Stimulated activated CD8-positive, alpha-beta memory T cell treated with anti-CD3 and anti-CD28 coated beads, Interleukin-12 subunit alpha, Interleukin-12 subunit beta, amount 100 ng/mL, for 24 hours (primary cell): ENCODE data around the gene NOX3.
"Not testable (repeated sequence)": the region's sequence is repeated elsewhere in the genome, so short reads cannot be mapped to it uniquely, and the experiment has no call there.

ENCODE experiments used
- DNase-seq: peaks from one replicate; pipeline ENCODE4 v3.0.0-alpha.2; 2020; ENCODE audit errors: extremely low read depth

The NOX3 gene

DNA sequence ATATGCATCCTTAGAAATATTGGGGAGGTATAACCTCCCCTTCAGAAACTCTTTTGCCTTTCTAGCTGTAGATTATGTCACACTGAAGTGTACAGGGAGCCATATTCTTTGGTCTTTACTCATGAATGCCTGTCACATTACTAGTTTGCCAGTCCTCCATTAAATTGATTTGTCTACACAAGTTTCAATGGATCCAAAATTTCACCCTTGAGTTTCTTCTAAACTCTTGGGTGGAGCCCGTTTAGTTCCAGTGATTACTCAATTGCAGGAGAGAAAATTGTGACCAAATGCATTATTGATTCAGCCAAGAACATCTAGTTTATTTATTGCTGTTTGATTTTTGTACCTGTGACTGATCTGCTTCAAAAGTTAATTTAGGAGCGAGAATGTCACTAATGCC lies 81.0 kb downstream of the NOX3 start:
- no peak for DNase-seq

DNA sequence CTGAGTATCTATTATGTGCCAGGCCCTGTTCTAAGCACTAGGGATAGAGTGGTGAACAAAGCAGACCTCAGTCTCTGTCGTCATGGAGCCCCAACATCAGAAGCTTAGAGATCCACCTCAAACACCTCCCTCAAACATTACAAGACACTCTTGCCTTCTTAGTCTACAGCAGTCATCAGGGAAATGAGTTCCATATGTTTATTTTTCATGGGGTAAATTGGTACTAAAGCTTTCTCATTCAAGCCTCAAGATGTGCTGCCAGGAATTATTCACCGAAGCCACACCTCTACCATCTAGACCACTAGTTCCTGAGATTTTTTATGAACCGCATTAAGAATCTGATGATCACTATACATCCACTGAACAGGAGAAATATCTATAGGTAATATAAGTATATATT lies 82.4 kb downstream of the NOX3 start:
- DNase-seq: no peak

DNA sequence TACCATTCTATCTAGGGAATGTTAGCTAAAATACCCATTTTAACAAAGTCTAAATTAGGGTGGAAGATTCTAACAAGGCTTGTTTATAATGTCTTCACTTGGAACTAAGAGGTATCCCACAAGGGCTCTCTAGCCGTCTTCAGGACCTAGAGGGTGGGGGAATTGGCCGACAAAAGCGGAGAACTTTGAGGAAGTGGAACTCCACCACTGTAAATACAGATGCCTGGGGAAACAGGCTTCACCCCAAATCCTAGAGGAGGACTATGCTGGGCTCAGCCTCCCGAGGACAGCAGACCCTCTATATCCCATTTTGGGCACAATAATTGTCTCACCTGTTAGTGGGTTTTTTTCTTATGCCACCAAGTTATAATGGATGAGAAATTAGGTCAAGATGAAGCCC lies 83.4 kb downstream of the NOX3 start:
- DNase-seq: no peak

DNA sequence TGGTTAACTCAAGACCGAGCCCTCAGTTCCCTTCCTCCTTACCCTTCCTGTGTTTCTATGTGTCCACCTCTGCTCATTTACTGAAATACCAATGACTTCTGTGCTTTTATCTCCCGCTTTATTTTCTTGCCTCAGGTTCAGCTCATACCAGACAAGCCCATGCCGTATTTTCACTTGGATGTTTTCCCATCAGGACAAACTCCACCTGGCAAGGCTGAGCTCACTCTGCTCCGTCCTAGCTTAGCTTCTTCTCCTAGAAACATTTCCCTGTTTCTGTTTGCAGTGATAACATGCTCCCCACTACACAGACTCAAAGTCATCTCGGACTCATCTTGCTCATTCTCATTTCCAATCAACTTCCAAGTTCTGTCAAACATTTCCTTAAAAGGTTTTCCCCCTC lies 84.4 kb downstream of the NOX3 start:
- no peak for DNase-seq

DNA sequence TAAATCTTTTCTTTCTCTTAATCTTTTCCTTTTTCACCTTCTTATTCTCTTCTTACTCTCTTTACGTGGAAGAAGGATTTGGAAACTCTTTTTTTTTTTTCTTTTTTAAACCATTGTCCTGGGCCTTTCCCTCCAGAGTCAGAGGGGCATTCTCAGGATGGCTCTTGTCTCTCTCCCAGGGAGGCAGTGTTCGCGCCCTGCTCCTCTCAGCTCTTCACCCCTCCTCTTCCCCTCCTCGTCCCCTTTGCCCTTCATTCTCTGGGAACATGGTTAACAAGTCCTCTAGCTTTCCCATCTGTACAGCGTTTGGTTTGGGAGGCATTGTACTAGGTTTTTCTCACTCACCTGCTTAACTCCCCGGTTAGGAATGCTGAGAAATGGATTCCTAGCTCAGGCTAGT lies 89.3 kb downstream of the NOX3 start:
- DNase-seq: no peak

DNA sequence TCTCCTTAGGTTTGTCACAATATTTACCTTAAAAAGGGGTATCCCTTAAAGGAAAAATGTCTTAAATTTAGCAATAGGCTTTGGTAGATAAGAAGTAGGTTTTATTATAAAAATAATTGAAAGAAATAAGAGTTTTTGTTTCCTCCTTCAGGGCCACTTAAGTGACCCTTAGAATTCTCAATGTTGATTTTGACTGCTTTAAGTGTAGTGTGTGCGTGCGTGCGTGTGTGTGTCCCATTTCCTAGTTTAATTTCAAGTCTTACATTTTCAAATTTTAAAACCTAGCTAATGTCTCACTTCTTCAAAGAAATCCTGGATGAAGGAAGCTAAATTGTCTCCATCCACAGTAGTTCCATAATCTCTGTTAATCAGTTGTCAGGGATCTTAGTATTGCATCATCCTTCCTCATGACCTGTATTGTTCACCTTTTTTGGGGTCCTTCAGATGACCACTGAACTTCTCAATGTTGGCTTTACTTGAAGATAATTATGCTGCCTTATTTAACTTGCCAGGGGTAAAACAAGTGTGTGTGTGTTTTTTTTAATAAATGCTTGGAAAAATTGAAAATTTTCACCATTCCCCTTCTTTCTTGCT lies 90.7 kb downstream of the NOX3 start:
- DNase-seq: no peak

DNA sequence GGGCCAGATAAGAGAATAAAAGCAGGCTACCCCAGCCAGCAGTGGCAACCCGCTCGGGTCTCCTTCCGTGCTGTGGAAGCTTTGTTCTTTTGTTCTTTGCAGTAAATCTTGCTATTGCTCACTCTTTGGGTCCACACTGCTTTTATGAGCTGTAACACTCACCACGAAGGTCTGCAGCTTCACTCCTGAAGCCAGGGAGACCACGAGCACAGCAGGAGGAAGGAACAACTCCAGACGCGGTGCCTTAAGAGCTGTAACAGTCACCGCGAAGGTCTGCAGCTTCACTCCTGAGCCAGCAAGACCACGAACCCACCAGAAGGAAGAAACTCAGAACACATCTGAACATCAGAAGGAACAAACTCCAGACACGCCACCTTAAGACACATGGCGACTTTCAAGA lies 91.6 kb downstream of the NOX3 start:
- not testable (repeated sequence) for DNase-seq

DNA sequence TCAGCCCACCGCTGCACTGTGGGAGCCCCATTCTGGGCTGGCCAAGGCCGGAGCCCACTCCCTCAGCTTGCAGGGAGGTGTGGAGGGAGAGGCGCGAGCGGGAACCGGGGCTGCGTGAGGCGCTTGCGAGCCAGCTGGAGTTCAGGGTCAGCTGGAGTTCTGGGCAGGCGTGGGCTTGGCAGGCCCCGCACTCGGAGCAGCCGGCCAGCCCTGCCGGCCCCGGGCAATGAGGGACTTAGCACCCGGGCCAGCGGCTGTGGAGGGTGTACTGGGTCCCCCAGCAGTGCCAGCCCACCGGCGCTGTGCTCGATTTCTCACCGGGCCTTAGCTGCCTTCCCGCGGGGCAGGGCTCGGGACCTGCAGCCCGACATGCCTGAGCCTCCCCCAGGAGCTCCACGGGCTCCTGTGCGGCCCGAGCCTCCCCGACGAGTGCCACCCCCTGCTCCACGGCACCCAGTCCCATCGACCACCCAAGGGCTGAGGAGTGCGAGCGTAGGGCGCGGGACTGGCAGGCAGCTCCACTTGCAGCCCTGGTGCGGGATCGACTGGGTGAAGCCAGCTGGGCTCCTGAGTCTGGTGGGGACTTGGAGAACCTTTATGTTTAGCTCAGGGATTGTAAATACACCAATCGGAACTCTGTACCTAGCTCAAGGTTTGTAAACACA lies 92.5 kb downstream of the NOX3 start:
- not testable (repeated sequence) for DNase-seq

DNA sequence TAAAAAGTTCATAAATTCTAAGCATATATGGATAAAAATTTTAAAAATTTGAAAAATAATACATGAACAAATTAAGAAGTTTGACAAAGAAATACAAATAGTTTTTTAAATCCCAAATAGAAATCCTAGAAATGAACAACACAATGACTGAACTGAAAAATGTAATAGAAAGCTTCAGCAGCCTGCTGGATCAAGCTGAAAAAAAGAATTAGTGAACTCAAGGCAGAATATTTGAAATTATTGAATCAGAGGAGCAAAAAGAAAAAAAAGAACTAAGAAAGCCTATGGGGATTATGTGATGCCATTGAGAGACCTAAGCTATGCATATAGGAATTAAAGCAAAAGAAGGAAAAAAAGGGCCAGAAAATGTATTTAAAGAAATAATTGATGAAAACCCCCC lies 101.5 kb downstream of the NOX3 start:
- no peak for DNase-seq

DNA sequence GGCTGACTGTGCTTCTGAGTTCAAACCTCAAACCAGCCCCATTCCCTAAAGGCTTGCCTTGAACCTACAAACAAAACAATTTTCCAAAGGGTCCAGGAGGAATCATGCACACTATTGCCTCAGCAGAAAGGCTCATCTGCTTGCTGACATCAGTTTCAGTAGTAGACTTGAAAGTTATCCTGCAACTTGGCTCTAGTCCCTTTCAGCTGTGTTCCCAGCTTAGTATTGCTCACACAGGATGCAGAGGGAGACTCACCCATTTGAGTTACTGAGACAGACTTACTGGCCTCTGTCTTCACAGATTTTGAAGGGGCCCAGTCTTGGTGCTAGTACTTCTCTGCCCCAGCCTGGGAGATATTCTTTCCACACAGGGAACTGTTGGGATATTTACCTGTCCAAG lies 102.8 kb downstream of the NOX3 start:
- no peak for DNase-seq

DNA sequence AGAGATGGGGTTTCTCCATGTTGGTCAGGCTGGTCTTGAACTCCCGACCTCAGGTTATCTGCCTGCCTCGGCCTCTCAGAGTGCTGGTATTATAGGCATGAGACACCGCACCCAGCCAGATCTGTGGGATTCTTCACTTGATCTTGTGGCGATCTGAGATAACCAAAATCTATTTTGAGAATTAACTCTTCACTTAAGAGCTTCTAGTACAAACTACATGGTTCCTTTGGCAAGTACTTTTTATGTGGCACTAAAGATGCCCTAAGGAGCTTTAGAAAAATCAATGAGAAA lies 103.6 kb downstream of the NOX3 start:
- DNase-seq: no peak

DNA sequence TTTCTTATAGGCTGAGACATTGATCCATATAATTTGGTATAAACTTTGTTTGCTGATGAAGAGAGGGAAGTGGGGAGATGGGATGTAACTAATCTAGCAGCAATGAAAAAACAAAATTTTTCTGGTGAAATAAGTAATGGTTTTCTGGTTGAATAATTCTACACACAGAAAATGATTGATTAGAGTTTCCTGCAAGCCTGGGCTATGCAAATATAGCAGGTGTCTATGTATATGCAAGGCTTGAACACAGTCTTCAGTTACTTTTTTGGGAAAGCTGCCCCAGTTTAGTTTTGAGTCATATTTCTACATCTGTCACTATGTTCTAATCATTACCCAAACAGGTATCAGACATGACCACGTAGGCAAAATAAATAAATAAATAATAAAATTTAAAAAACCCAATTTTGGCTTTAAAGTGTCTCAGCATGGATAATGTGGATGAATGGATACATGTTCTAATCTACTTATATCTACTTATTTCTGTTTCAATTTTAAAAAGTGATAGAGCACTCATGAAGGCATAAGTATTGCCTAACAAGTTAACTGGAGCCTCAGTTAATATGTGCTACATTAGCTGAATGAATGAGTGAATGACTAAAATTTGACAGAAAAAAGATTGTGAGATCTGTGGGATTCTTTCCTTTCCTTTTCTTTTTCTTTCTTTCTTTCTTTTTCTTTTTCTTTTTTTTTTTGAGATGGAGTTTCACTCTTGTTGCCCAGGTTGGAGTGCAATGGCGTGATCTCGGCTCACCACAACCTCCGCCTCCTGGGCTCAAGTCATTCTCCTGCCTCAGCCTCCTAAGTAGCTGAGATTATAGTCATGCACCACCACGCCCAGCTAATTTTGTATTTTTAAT lies 104.1 kb downstream of the NOX3 start:
- no peak for DNase-seq

DNA sequence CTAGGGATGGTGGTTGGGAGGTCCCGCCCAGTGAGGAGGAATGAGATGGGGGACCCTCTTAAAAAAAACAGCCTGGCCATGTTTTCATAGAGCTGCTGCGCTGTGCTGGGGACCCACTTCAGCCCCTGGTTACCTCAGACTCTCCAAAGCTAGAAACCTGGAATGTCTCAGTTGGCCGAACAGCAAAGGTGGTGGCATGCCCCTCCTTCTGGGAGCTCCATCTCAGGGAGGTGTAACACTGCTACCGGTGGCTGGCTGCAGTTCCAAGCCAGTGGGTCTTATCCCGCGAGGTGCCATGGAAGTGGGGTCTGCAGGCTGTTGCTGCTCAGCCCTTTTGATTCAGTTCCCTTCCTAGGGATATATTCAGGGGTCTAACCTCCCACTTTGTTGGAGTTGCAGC lies 105.7 kb downstream of the NOX3 start:
- no peak for DNase-seq

DNA sequence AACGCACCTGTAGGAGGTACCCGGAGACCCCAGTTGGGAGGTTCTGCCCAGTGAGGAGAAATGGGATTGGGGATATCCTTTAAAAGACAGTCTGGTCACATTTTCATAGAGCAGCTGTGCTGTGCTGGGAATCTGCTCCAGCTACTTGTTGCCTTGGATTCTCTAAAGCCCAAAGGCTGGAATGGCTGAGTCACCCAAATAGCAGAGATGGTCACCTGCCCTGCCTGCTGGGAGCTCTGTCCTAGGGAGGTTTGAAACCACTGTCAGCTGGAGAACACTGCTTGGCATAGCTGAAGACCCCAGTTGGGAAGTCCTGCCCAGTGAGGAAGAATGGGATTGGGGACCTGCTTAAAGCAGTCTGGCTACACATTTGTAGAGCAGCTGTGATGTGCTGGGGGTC lies 106.5 kb downstream of the NOX3 start:
- no peak for DNase-seq

DNA sequence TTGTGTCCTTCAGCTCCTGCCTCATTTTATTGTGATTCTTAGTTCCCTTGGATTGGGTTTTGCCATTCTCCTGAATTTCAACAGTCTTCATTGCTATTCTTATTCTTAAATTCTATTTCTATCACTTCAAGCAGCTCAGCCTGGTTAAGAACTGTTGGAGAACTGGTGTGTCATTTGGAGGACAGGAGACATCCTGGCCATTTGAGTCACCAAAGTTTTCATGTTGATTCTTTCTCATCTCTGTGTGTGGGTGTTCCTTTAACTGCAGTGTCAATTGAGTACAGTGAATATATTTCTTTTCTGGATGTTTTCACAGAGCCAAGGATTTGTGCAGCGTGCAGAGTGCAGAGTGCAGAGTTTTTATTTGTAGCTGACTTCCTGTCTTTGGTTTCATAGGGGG lies 107.8 kb downstream of the NOX3 start:
- no peak for DNase-seq

DNA sequence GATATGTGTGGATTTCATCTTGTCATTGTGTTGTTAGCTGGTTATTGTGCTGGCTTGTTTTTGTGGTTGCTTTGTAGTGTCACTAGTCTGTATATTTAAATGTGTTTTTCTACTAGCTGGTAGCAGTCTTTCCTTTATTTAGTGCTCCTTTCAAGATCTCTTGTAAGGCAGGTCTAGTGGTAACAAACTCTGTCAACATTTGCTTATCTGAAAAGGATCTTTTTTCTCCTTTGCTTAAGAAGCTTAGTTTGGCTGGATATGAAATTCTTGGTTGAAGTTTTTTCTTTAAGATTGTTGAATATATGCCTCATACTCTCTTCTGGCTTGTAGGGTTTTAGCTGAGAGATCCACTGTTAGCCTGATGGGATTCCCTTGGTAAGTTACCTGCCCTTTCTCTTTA lies 108.7 kb downstream of the NOX3 start:
- no peak for DNase-seq
